H1 (cell line): ENCODE results near the gene PPP2R2D. TPM values are rescaled to one million over a fixed set of nuclear protein-coding genes. Genes with fewer than 3 reads are reported as not detected.
A peak's percentile ranks its signal among the peaks of the same experiment; 100 is the strongest.

Source experiments
- CTCF ChIA-PET: fragments of 300-600 bp; sonication (Branson Sonifier 250); formaldehyde crosslinking; loops from one replicate; lab custom pipeline; 2021; ENCODE audit not compliant: partially characterized antibody; lab: Charles Lee
- POLR2A ChIA-PET: fragments of 300-600 bp; sonication (Branson Sonifier 250); formaldehyde crosslinking; loops from one replicate; lab custom pipeline; 2021; ENCODE audit warnings: inconsistent platforms; ENCODE audit not compliant: partially characterized antibody; lab: Charles Lee
- DNase-seq, 2 experiments: peaks; one replicate each; pipeline versions ENCODE4 v3.0.0 to v3.0.0-alpha.2; 2010 to 2022; ENCODE audit warnings: low spot score in 2 of 2, low read depth in 1 of 2, mixed read lengths in 1 of 2
- FAIRE-seq: peaks from 2 replicates; lab custom pipeline; 2011; peaks lifted over from hg19 to GRCh38; lab: Jason Lieb, UNC
- H2AFZ ChIP-seq: 2 replicates; pipeline ENCODE4 v1.8.1; 2012; ENCODE audit warnings: low read length, inconsistent platforms
- H2AK5ac ChIP-seq: 2 replicates; pipeline ENCODE4 v1.6.1; 2013; ENCODE audit warnings: low read depth, low read length
- H2BK120ac ChIP-seq: replicated peaks from 2 replicates; pipeline ENCODE3; 2013; ENCODE audit warnings: low read depth, low read length, inconsistent platforms
- H2BK12ac ChIP-seq: 2 replicates; pipeline ENCODE4 v1.6.1; 2013; ENCODE audit warnings: low read depth, low read length
- H2BK15ac ChIP-seq: 2 replicates; pipeline ENCODE4 v1.6.1; 2013; ENCODE audit warnings: low read length
- H2BK20ac ChIP-seq: 2 replicates; pipeline ENCODE4 v1.6.1; 2013; ENCODE audit warnings: low read length
- H2BK5ac ChIP-seq: 2 replicates; pipeline ENCODE4 v1.6.1; 2013; ENCODE audit warnings: low read depth, low read length
- H3K14ac ChIP-seq: 2 replicates; pipeline ENCODE4 v1.6.1; 2013; ENCODE audit warnings: inconsistent platforms; ENCODE audit not compliant: insufficient read length
- H3K18ac ChIP-seq: 2 replicates; pipeline ENCODE4 v1.6.1; 2013; ENCODE audit warnings: low read length; ENCODE audit errors: extremely low read depth
- H3K23ac ChIP-seq: 2 replicates; pipeline ENCODE4 v1.6.1; 2013; ENCODE audit warnings: inconsistent platforms; ENCODE audit not compliant: insufficient read length
- H3K23me2 ChIP-seq: 2 replicates; pipeline ENCODE4 v1.6.1; 2013; ENCODE audit warnings: low read depth, low read length
- H3K27ac ChIP-seq: 2 replicates; pipeline ENCODE4 v1.6.1; 2011; ENCODE audit warnings: low read depth, low read length, inconsistent platforms
- H3K27me3 ChIP-seq, 4 experiments: replicated peaks in 1 of 4; 1 replicate in 1 of 4; 2 replicates in 3 of 4; pipeline versions ENCODE4 v1.6.1 to v1.8.1; 2011 to 2013; ENCODE audit warnings: low read length in 3 of 4, mild to moderate bottlenecking in 3 of 4, inconsistent platforms in 2 of 4, mixed read lengths in 2 of 4, moderate library complexity in 1 of 4; ENCODE audit not compliant: control insufficient read depth in 3 of 4, insufficient read depth in 3 of 4; ENCODE audit errors: extremely low read depth in 1 of 4
- H3K36me3 ChIP-seq, 4 experiments: 2 replicates each; pipeline versions ENCODE4 v1.6.1 to v1.8.1; 2011 to 2013; ENCODE audit warnings: mild to moderate bottlenecking in 4 of 4, low read length in 3 of 4, moderate library complexity in 2 of 4, control low read depth in 1 of 4, inconsistent platforms in 1 of 4; ENCODE audit not compliant: insufficient read depth in 4 of 4, control insufficient read depth in 2 of 4
- H3K4ac ChIP-seq: replicated peaks from 2 replicates; pipeline ENCODE3; 2013; ENCODE audit warnings: low read length, low read depth, mixed read lengths, inconsistent platforms; ENCODE audit not compliant: insufficient read length
- H3K4me1 ChIP-seq, 4 experiments: replicated peaks in 1 of 4; 1 replicate in 1 of 4; 2 replicates in 3 of 4; pipeline versions ENCODE4 v1.6.1 to v1.8.1; 2011 to 2013; ENCODE audit warnings: low read length in 3 of 4, inconsistent platforms in 2 of 4, mixed read lengths in 1 of 4; ENCODE audit not compliant: insufficient read depth in 4 of 4, control insufficient read depth in 3 of 4
- H3K4me2 ChIP-seq, 2 experiments: 2 replicates each; pipeline versions ENCODE4 v1.6.1 to v1.8.1; 2011 to 2013; ENCODE audit warnings: low read depth in 2 of 2, low read length in 2 of 2, control low read depth in 1 of 2, inconsistent platforms in 1 of 2, mild to moderate bottlenecking in 1 of 2; ENCODE audit not compliant: insufficient read depth in 1 of 2
- H3K4me3 ChIP-seq, 4 experiments: fragments of 200-600, 300-600 bp in 1 of 4; sonication (generic), shearing (Covaris generic), sonication (Bioruptor Twin) in 1 of 4; 2 replicates each; pipeline versions ENCODE4 v1.5.1 to v1.8.1; 2011 to 2016; ENCODE audit warnings: low read length in 4 of 4, low read depth in 3 of 4, control low read depth in 2 of 4, inconsistent platforms in 2 of 4, mild to moderate bottlenecking in 2 of 4, mixed read lengths in 1 of 4, moderate library complexity in 1 of 4; ENCODE audit not compliant: insufficient read depth in 2 of 4; ENCODE audit errors: extremely low read depth in 1 of 4
- H3K56ac ChIP-seq: replicated peaks from 2 replicates; pipeline ENCODE3; 2013; ENCODE audit warnings: low read depth, mild to moderate bottlenecking, mixed read lengths, low read length, inconsistent platforms; ENCODE audit not compliant: insufficient read length
- H3K79me1 ChIP-seq: 2 replicates; pipeline ENCODE4 v1.6.1; 2013; ENCODE audit warnings: low read depth, low read length, control low read depth
- H3K79me2 ChIP-seq, 2 experiments: 2 replicates each; pipeline versions ENCODE4 v1.6.1 to v1.8.1; 2012 to 2013; ENCODE audit warnings: low read length in 2 of 2, mild to moderate bottlenecking in 2 of 2, inconsistent platforms in 1 of 2; ENCODE audit not compliant: insufficient read depth in 2 of 2, control insufficient read depth in 1 of 2
- H3K9ac ChIP-seq, 4 experiments: replicated peaks in 1 of 4; 1 replicate in 1 of 4; 2 replicates in 3 of 4; pipeline versions ENCODE4 v1.6.1 to v1.8.1; 2011 to 2013; ENCODE audit warnings: low read depth in 3 of 4, low read length in 3 of 4, control low read depth in 2 of 4, mild to moderate bottlenecking in 2 of 4, moderate library complexity in 2 of 4, inconsistent platforms in 1 of 4; ENCODE audit errors: extremely low read depth in 1 of 4
- H3K9me3 ChIP-seq, 2 experiments: 2 replicates each; pipeline versions ENCODE4 v1.6.1 to v1.8.1; 2012 to 2013; ENCODE audit warnings: mild to moderate bottlenecking in 2 of 2, moderate library complexity in 2 of 2, control low read depth in 1 of 2, inconsistent platforms in 1 of 2, low read depth in 1 of 2, low read length in 1 of 2, mixed read lengths in 1 of 2; ENCODE audit not compliant: insufficient read depth in 2 of 2
- H4K20me1 ChIP-seq, 2 experiments: replicated peaks in 1 of 2; 2 replicates each; pipeline versions ENCODE3 to v1.8.1; 2011 to 2013; ENCODE audit warnings: inconsistent platforms in 2 of 2, low read length in 2 of 2, mild to moderate bottlenecking in 1 of 2; ENCODE audit not compliant: insufficient read depth in 2 of 2, control insufficient read depth in 1 of 2
- H4K5ac ChIP-seq: 2 replicates; pipeline ENCODE4 v1.6.1; 2013; ENCODE audit warnings: low read length, low read depth, mixed read lengths, inconsistent platforms; ENCODE audit not compliant: insufficient read length
- H4K8ac ChIP-seq: 2 replicates; pipeline ENCODE4 v1.8.0; 2013; ENCODE audit warnings: mild to moderate bottlenecking, moderate library complexity, low read length, inconsistent platforms; ENCODE audit not compliant: insufficient read depth; ENCODE audit errors: extremely low read depth
- H4K91ac ChIP-seq: replicated peaks from 2 replicates; pipeline ENCODE3; 2013; ENCODE audit warnings: low read length, mixed read lengths, inconsistent platforms; ENCODE audit not compliant: insufficient read length
- HDAC6 ChIP-seq: IDR thresholded peaks from one replicate; pipeline ENCODE4 v1.7.1; 2012; ENCODE audit warnings: low read depth, mild to moderate bottlenecking, inconsistent platforms, low read length, moderate library complexity
- KDM4A ChIP-seq: IDR thresholded peaks from one replicate; pipeline ENCODE4 v1.7.1; 2012; ENCODE audit warnings: low read depth, mild to moderate bottlenecking, moderate library complexity, low read length, inconsistent platforms; ENCODE audit not compliant: severe bottlenecking
- PHF8 ChIP-seq: fragments of 200-600 bp; sonication (generic); conservative IDR thresholded peaks from 2 replicates; pipeline ENCODE4 v1.7.1; 2012; ENCODE audit warnings: low read depth, mild to moderate bottlenecking, inconsistent platforms, low read length, moderate library complexity
- SAP30 ChIP-seq: fragments of 300-600 bp; sonication (generic); IDR thresholded peaks from 2 replicates; pipeline ENCODE4 v1.7.1; 2012; ENCODE audit warnings: low read length, moderate library complexity, mild to moderate bottlenecking, inconsistent platforms; ENCODE audit not compliant: insufficient read depth, insufficient replicate concordance
- WGBS, 2 experiments: shearing (Covaris generic) in 1 of 2; methylation state at CpG; one replicate each; pipeline versions ENCODE4 v1.1.6 to v1.1.7; 2013 to 2015; ENCODE audit warnings: low lambda C conversion rate in 2 of 2, mixed read lengths in 2 of 2, inconsistent platforms in 1 of 2, low coverage in 1 of 2, missing lambda C conversion rate in 1 of 2; ENCODE audit not compliant: insufficient replicate concordance in 2 of 2, insufficient coverage in 1 of 2, insufficient read length in 1 of 2; ENCODE audit errors: extremely low coverage in 1 of 2, missing lambda C conversion rate in 1 of 2; 5-methylcytosine and 5-hydroxymethylcytosine counted together
- polyA plus RNA-seq, 7 experiments: library from polyadenylated mRNA; depleted of rRNA in 3 of 7; stranded (reverse) in 5 of 7; unstranded in 2 of 7; fragments of >200 nt in 5 of 7; fragments of 200-250 nt in 2 of 7; gene quantifications; 1 replicate in 5 of 7; 2 replicates in 1 of 7; 4 replicates in 1 of 7; pipeline versions ENCODE4 v1.2.1 to v1.2.3, GENCODE V29; 2011 to 2013; ENCODE audit warnings: missing spikeins in 2 of 7, mixed read lengths in 2 of 7
- total RNA-seq: library from RNA; stranded (reverse); fragmentation: NEBNext Ultra II Directional; extraction: Animal tissue kit (Norgen Biotek cat#: 25700); gene quantifications from 2 replicates; pipeline ENCODE4 v1.2.1, GENCODE V29; 2021

Gene PPP2R2D
- total and polyA plus RNA-seq, 2 of the 8 experiments (the other 6 are each of a cell fraction or from before 2014, with no cell fraction given): 25.4 to 32.8 TPM

- no peak overlapping the region for H4K8ac ChIP-seq
- CTCF ChIA-PET: no interaction called here
- no peak overlapping the region for H3K14ac ChIP-seq
- peaks cover 10 to 15% of the 10 kb centered on the region in 2 experiments for H4K20me1 ChIP-seq
- H4K91ac ChIP-seq: peak overlapping the region; percentile 72
- no peak overlapping the region for H2AFZ ChIP-seq
- DNase-seq (no peak), FAIRE-seq (no peak)
- H2BK12ac ChIP-seq: no peak overlapping the region
- H3K27me3 ChIP-seq: peaks cover 8 to 29% (median 24%) of the 10 kb centered on the region in 4 experiments
- H2BK120ac ChIP-seq: no peak overlapping the region
- no peak overlapping the region for H4K5ac ChIP-seq
- POLR2A ChIA-PET: interaction anchor here (0.6 to 1.2 kb wide), 3 partner anchors 15 to 232 kb away, joined by 3 read pairs; no protein-coding TSS in a partner anchor
- no peak overlapping the region for H3K23ac ChIP-seq
- H3K27ac ChIP-seq: no peak overlapping the region
- H3K36me3 ChIP-seq: peaks cover 0 to 3% (median 0%) of the 10 kb centered on the region in 4 experiments; a peak in 1 of 8 replicates
- H3K23me2 ChIP-seq: peaks cover 12% of the 10 kb centered on the region
- peaks cover 4 to 27% of the 10 kb centered on the region in 2 experiments; a peak in 3 of 4 replicates for H3K79me2 ChIP-seq
- TF ChIP-seq KDM4A (peak; percentile 90), PHF8 (0 out of 2 replicates have a peak, but pooled peaks have one; percentile 10), HDAC6 (no peak), SAP30 (no peak)
- no peak overlapping the region for H2BK20ac ChIP-seq
- 10% methylated on average over 8 of the region's 83 CpGs; no CpG with 5 or more reads in 1 of the 2 experiments for WGBS, 2 experiments
- peak overlapping the region; percentile 30 to 62 (median 36) for H3K4me3 ChIP-seq
- H3K4ac ChIP-seq: no peak overlapping the region
- H3K9ac ChIP-seq: no peak overlapping the region
- H2BK15ac ChIP-seq: no peak overlapping the region
- peaks cover 4 to 8% of the 10 kb centered on the region in 2 experiments; a peak in 1 of 4 replicates for H3K9me3 ChIP-seq
- no peak overlapping the region for H2AK5ac ChIP-seq
- no peak overlapping the region for H3K18ac ChIP-seq
- H3K4me2 ChIP-seq: peak overlapping the region; percentile 51 to 92; a peak in 3 of 4 replicates
- H3K79me1 ChIP-seq: peaks cover 9% of the 10 kb centered on the region
- no peak overlapping the region for H3K56ac ChIP-seq
- H3K4me1 ChIP-seq: peaks cover 12 to 16% (median 13%) of the 10 kb centered on the region in 4 experiments
- H2BK5ac ChIP-seq: no peak overlapping the region
Observed at GRCh38 chr10:131982185-131982756, 81.5 kb downstream of the PPP2R2D start.
